H1 (cell line): ENCODE data around the gene WRAP73. TPM values are rescaled to one million over a fixed set of nuclear protein-coding genes. Genes with fewer than 3 reads are reported as not detected.

ENCODE experiments used
- CHD1 ChIP-seq: IDR thresholded peaks from 2 replicates; pipeline ENCODE4 v1.6.1; 2012; ENCODE audit warnings: low read depth, low read length, improper control_type of control experiment
- GABPA ChIP-seq: IDR thresholded peaks from 2 replicates; pipeline ENCODE4 v1.6.1; 2011; ENCODE audit warnings: mild to moderate bottlenecking, low read length, moderate library complexity, borderline replicate concordance; ENCODE audit not compliant: insufficient read depth
- RNF2 ChIP-seq: fragments of 200-900, 300-1000 bp; sonication (generic); IDR thresholded peaks from 2 replicates; pipeline ENCODE4 v1.7.1; 2016; ENCODE audit warnings: borderline replicate concordance, low read depth, mild to moderate bottlenecking, antibody characterized with exemption, low read length; ENCODE audit not compliant: poor library complexity, severe bottlenecking; ENCODE audit errors: missing control alignments
- SIN3A ChIP-seq, 2 experiments: IDR thresholded peaks in 1 of 2; conservative IDR thresholded peaks in 1 of 2; 2 replicates each; pipeline ENCODE4 v1.6.1; 2011 to 2012; ENCODE audit warnings: low read length in 2 of 2, improper control_type of control experiment in 1 of 2, low read depth in 1 of 2, mild to moderate bottlenecking in 1 of 2
- SP2 ChIP-seq: IDR thresholded peaks from 2 replicates; pipeline ENCODE4 v1.6.1; 2012; ENCODE audit warnings: mild to moderate bottlenecking, low read length, inconsistent platforms
- SUZ12 ChIP-seq: fragments of 200-600 bp; sonication (generic); IDR thresholded peaks from 2 replicates; pipeline ENCODE4 v1.6.1; 2012; ENCODE audit warnings: mild to moderate bottlenecking, inconsistent platforms, low read length, moderate library complexity, mixed read lengths
- YY1 ChIP-seq: IDR thresholded peaks from 2 replicates; pipeline ENCODE4 v1.6.1; 2011; ENCODE audit warnings: low read depth, mild to moderate bottlenecking, low read length
- polyA plus RNA-seq, 7 experiments: library from polyadenylated mRNA; depleted of rRNA in 3 of 7; stranded (reverse) in 5 of 7; unstranded in 2 of 7; fragments of >200 nt in 5 of 7; fragments of 200-250 nt in 2 of 7; gene quantifications; 1 replicate in 5 of 7; 2 replicates in 1 of 7; 4 replicates in 1 of 7; pipeline versions ENCODE4 v1.2.1 to v1.2.3, GENCODE V29; 2011 to 2013; ENCODE audit warnings: missing spikeins in 2 of 7, mixed read lengths in 2 of 7
- total RNA-seq: library from RNA; stranded (reverse); fragmentation: NEBNext Ultra II Directional; extraction: Animal tissue kit (Norgen Biotek cat#: 25700); gene quantifications from 2 replicates; pipeline ENCODE4 v1.2.1, GENCODE V29; 2021
- TF ChIP-seq, protein P1 (sequence below): fragments of 300-600 bp; sonication (generic); IDR thresholded peaks from 2 replicates; pipeline ENCODE4 v1.7.1; 2012; ENCODE audit warnings: low read length, moderate library complexity, mild to moderate bottlenecking, inconsistent platforms; ENCODE audit not compliant: insufficient replicate concordance
- TF ChIP-seq, protein P2 (sequence below): IDR thresholded peaks from 2 replicates; pipeline ENCODE4 v1.6.1; 2012; ENCODE audit warnings: inconsistent platforms

WRAP73 gene
- total and polyA plus RNA-seq, 2 of the 8 experiments (the other 6 are each of a cell fraction or from before 2014, with no cell fraction given) = 30.3 to 50.7 TPM

DNA sequence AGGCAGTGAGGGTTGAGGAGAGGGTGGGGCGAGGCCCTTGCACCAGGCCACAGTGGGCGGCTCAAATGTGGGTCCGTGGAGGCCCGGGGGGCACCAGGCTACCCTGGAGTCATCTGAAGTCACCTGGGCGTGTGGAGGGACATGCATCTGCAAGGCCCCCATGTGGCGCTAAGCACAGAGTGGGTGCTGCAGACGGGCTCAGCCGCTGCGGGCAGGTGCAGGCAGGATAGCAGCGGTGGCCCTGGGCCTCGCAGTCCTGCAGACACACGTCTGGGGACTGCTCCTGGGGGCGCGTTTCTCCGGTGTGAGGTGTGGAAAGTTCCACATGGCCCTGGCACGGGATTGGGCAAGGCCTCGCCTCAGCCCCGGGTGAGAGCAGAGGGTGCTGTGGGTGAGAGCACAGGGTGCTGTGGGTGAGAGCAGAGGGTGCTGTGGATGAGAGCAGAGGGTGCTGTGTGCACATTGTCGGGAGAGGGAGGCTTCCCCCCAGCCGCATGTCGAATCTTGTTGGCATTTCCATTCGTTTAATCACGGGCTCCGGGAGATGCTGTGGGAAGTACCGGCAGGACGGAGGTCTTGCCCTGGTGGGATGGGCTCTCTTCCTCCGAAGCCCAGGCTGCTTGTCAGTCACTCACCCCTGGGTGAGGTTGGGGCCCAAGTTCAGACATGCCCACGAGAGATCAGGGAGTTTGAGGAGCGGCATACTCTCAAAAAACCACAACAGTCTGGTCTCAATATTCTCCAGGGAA lies 48.9 kb upstream of the WRAP73 start (continued):
- TF ChIP-seq, protein P1, sequence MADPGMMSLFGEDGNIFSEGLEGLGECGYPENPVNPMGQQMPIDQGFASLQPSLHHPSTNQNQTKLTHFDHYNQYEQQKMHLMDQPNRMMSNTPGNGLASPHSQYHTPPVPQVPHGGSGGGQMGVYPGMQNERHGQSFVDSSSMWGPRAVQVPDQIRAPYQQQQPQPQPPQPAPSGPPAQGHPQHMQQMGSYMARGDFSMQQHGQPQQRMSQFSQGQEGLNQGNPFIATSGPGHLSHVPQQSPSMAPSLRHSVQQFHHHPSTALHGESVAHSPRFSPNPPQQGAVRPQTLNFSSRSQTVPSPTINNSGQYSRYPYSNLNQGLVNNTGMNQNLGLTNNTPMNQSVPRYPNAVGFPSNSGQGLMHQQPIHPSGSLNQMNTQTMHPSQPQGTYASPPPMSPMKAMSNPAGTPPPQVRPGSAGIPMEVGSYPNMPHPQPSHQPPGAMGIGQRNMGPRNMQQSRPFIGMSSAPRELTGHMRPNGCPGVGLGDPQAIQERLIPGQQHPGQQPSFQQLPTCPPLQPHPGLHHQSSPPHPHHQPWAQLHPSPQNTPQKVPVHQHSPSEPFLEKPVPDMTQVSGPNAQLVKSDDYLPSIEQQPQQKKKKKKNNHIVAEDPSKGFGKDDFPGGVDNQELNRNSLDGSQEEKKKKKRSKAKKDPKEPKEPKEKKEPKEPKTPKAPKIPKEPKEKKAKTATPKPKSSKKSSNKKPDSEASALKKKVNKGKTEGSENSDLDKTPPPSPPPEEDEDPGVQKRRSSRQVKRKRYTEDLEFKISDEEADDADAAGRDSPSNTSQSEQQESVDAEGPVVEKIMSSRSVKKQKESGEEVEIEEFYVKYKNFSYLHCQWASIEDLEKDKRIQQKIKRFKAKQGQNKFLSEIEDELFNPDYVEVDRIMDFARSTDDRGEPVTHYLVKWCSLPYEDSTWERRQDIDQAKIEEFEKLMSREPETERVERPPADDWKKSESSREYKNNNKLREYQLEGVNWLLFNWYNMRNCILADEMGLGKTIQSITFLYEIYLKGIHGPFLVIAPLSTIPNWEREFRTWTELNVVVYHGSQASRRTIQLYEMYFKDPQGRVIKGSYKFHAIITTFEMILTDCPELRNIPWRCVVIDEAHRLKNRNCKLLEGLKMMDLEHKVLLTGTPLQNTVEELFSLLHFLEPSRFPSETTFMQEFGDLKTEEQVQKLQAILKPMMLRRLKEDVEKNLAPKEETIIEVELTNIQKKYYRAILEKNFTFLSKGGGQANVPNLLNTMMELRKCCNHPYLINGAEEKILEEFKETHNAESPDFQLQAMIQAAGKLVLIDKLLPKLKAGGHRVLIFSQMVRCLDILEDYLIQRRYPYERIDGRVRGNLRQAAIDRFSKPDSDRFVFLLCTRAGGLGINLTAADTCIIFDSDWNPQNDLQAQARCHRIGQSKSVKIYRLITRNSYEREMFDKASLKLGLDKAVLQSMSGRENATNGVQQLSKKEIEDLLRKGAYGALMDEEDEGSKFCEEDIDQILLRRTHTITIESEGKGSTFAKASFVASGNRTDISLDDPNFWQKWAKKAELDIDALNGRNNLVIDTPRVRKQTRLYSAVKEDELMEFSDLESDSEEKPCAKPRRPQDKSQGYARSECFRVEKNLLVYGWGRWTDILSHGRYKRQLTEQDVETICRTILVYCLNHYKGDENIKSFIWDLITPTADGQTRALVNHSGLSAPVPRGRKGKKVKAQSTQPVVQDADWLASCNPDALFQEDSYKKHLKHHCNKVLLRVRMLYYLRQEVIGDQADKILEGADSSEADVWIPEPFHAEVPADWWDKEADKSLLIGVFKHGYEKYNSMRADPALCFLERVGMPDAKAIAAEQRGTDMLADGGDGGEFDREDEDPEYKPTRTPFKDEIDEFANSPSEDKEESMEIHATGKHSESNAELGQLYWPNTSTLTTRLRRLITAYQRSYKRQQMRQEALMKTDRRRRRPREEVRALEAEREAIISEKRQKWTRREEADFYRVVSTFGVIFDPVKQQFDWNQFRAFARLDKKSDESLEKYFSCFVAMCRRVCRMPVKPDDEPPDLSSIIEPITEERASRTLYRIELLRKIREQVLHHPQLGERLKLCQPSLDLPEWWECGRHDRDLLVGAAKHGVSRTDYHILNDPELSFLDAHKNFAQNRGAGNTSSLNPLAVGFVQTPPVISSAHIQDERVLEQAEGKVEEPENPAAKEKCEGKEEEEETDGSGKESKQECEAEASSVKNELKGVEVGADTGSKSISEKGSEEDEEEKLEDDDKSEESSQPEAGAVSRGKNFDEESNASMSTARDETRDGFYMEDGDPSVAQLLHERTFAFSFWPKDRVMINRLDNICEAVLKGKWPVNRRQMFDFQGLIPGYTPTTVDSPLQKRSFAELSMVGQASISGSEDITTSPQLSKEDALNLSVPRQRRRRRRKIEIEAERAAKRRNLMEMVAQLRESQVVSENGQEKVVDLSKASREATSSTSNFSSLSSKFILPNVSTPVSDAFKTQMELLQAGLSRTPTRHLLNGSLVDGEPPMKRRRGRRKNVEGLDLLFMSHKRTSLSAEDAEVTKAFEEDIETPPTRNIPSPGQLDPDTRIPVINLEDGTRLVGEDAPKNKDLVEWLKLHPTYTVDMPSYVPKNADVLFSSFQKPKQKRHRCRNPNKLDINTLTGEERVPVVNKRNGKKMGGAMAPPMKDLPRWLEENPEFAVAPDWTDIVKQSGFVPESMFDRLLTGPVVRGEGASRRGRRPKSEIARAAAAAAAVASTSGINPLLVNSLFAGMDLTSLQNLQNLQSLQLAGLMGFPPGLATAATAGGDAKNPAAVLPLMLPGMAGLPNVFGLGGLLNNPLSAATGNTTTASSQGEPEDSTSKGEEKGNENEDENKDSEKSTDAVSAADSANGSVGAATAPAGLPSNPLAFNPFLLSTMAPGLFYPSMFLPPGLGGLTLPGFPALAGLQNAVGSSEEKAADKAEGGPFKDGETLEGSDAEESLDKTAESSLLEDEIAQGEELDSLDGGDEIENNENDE = no peak
- TF ChIP-seq CHD1 = no peak
- no peak for TF ChIP-seq YY1
- TF ChIP-seq RNF2 = no peak
- TF ChIP-seq SUZ12 = no peak
- no peak for TF ChIP-seq SIN3A (conservative IDR thresholded peaks at IDR 0.05 in 1 of 2, IDR thresholded peaks at IDR 0.05 in 1 of 2; ENCODE audit: low read depth in 1 of 2, low read length in 2 of 2)
- TF ChIP-seq SP2 = no peak
- TF ChIP-seq, protein P2, sequence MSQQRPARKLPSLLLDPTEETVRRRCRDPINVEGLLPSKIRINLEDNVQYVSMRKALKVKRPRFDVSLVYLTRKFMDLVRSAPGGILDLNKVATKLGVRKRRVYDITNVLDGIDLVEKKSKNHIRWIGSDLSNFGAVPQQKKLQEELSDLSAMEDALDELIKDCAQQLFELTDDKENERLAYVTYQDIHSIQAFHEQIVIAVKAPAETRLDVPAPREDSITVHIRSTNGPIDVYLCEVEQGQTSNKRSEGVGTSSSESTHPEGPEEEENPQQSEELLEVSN = no peak
- no peak for TF ChIP-seq GABPA
